ENCODE results near the gene UGT1A9.

UGT1A9 gene

GRCh38 chr2:233813236-233814055, 141.7 kb downstream of the UGT1A9 start:
- no peak for DNase-seq (ENCODE audit: low read depth in 1 of 2, low spot score in 1 of 2)
- TF ChIP-seq CTCF (IDR thresholded peaks at IDR 0.05; ENCODE audit: insufficient read depth, low read length) = no peak
- no peak for TF ChIP-seq POLR2AphosphoS5 (IDR thresholded peaks at IDR 0.05; ENCODE audit: low read depth)
- no peak for TF ChIP-seq REST (IDR thresholded peaks at IDR 0.05; ENCODE audit: insufficient replicate concordance, low read depth)
- no peak for TF ChIP-seq SPI1 (IDR thresholded peaks at IDR 0.05; ENCODE audit: borderline replicate concordance, low read depth)
- no peak for TF ChIP-seq GABPA (IDR thresholded peaks at IDR 0.05; ENCODE audit: low read depth)
- H3K4me3 ChIP-seq (replicated peaks; ENCODE audit: insufficient read depth, low read length) = no peak overlapping the region

GRCh38 chr2:233814056-233814835, 142.5 kb downstream of the UGT1A9 start:
- no peak overlapping the region for H3K27ac ChIP-seq (replicated peaks)
- DNase-seq (ENCODE audit: low read depth in 1 of 2, low spot score in 1 of 2) = no peak
- no peak for TF ChIP-seq POLR2AphosphoS5 (IDR thresholded peaks at IDR 0.05; ENCODE audit: low read depth)
- no peak for TF ChIP-seq REST (IDR thresholded peaks at IDR 0.05; ENCODE audit: insufficient replicate concordance, low read depth)
- TF ChIP-seq CTCF (IDR thresholded peaks at IDR 0.05; ENCODE audit: insufficient read depth, low read length) = no peak
- no peak for TF ChIP-seq SPI1 (IDR thresholded peaks at IDR 0.05; ENCODE audit: borderline replicate concordance, low read depth)
- no peak for TF ChIP-seq GABPA (IDR thresholded peaks at IDR 0.05; ENCODE audit: low read depth)

More at GRCh38 chr2:233813236-233814055, 141.7 kb downstream of the UGT1A9 start:
- no peak overlapping the region for H3K27ac ChIP-seq (replicated peaks)
- H3K27me3 ChIP-seq (ENCODE audit: insufficient read depth, poor library complexity, severe bottlenecking) = no peaks in the 10 kb centered on the region

GRCh38 chr2:233815861-233816260, 144.2 kb downstream of the UGT1A9 start:
- TF ChIP-seq POLR2AphosphoS5 (IDR thresholded peaks at IDR 0.05; ENCODE audit: low read depth) = no peak
- no peak for TF ChIP-seq REST (IDR thresholded peaks at IDR 0.05; ENCODE audit: insufficient replicate concordance, low read depth)
- TF ChIP-seq GABPA (IDR thresholded peaks at IDR 0.05; ENCODE audit: low read depth) = no peak
- no peak for TF ChIP-seq CTCF (IDR thresholded peaks at IDR 0.05; ENCODE audit: insufficient read depth, low read length)
- no peak for TF ChIP-seq SPI1 (IDR thresholded peaks at IDR 0.05; ENCODE audit: borderline replicate concordance, low read depth)
- Histone ChIP-seq H3K27me3 (ENCODE audit: insufficient read depth, poor library complexity, severe bottlenecking) (no peaks in the 10 kb centered on the region), H3K27ac (replicated peaks) (no peak overlapping the region), H3K4me3 (replicated peaks; ENCODE audit: insufficient read depth, low read length) (no peak overlapping the region)
- DNase-seq (ENCODE audit: low read depth in 1 of 2, low spot score in 1 of 2) = no peak

More at GRCh38 chr2:233814056-233814835, 142.5 kb downstream of the UGT1A9 start:
- no peak overlapping the region for H3K4me3 ChIP-seq (replicated peaks; ENCODE audit: insufficient read depth, low read length)
- no peaks in the 10 kb centered on the region for H3K27me3 ChIP-seq (ENCODE audit: insufficient read depth, poor library complexity, severe bottlenecking)
